Measurements from ENCODE around the gene BRSK1.

The BRSK1 gene

DNA sequence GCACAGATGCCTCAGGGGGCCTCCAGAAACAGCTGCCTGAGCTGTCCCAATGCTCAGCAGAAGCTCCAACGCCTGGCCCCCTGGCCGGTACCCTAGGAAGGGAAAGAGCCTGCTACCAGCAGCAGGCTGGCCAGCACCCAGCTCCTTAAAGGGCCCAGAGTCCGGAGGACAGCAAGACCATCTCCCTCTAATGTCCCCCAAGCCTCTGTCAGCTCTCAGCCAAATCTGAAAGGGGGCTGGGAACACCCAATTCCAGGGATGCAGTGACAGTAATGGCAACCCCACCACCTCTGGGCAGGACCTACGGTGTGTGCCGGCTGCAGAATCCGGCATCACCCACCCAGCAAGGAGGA, 29.2 kb upstream of the BRSK1 start:
- no peak for DNase-seq

DNA sequence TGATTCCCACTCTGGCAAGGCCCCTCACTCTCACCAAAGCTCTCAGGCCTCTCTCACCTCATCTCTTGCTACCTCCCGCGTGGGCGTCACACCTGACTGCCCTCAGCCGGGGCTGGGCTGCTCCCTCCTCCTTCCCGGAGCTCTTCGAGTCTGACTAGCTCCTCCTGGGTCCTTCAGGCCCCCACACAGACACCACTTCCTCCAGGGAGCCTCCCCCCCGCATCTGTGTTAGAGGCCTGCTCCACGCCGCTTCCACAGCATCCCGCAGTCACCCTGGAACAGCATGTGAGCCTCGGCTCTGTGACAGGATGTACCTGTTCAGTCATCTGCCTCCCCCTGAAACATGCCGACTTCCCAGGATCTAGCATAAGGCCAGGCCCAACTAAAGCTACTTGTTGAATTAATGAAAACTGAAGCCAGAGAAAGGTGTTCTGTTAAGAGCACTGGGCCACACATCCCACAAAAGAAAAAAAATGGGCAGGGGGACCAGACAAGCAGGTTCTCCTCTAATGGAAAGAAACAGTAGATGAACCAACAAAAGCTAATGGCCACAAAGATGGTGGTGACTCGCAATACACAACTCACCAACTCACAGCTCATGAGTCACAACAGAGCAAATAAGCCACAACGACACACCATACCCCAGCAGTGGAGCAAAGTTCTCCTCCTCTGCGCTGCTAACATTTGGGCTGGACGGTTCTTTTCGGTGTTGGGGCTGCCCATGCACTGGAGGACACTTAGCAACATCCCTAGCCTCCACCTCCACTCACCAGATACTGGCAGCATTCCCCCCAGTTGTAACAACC, 28.0 kb upstream of the BRSK1 start:
- peak; percentile 62 for DNase-seq

GRCh38 chr19:55256562-55257460, 27.0 kb upstream of the BRSK1 start:
- DNase-seq: no peak

DNA sequence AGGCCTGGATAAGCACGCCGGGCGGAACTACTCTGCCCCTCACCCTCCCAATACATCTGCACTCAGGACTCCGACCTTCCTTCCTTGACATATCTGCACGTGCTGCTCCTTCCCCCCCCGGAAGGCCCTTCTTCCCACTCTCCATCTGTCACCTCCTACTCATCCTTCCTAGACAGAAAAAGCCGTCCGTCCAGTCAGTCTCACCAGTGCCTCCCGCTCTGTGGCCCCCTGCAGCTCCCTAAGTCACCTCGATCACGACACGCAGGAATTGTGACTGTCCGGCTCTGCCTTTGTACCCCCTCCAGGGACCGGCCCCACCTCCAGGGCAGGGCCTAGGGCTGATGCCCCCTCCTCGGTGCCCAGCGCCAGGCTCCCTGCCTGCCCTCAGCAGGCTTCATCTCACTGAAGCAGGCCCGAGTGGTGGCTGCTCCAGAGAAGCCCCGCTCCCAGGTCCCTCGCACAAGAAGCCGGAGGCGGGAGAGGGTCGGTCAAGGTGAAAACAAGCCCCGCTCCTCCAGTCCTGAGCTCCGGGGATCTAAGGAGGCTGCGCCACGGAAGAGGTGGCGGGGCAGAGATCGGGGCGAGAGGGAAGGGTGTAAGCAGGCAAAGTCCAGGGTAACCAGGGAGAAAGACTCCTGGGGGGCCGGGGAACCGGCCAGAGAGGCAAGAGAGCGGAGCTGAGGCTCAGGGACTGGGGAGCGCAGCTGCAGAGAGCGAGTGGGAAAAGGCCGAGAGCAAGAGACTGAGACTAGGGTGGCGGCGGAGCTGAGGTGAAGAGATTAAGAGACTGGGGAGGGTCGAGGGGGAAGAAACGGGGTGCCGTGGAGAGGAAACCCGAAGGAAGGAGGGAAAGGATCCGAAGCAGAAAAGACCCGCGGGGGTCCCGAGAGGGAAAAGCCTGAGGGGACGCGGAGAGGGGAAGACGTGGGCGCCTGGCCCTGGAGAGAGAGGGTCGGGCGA, 26.1 kb upstream of the BRSK1 start:
- peak; percentile 6 for DNase-seq

- DNase-seq: peak; percentile 10
Measured at GRCh38 chr19:55258476-55258827, 25.3 kb upstream of the BRSK1 start.

GRCh38 chr19:55258828-55259539, 24.8 kb upstream of the BRSK1 start, which contains the start of gene PPP6R1:
TSS of gene PPP6R1 (minus strand) at chr19:55259017. CDS start at chr19:55247103, 11,914 bp downstream.
- peak; percentile 95 for DNase-seq

DNA sequence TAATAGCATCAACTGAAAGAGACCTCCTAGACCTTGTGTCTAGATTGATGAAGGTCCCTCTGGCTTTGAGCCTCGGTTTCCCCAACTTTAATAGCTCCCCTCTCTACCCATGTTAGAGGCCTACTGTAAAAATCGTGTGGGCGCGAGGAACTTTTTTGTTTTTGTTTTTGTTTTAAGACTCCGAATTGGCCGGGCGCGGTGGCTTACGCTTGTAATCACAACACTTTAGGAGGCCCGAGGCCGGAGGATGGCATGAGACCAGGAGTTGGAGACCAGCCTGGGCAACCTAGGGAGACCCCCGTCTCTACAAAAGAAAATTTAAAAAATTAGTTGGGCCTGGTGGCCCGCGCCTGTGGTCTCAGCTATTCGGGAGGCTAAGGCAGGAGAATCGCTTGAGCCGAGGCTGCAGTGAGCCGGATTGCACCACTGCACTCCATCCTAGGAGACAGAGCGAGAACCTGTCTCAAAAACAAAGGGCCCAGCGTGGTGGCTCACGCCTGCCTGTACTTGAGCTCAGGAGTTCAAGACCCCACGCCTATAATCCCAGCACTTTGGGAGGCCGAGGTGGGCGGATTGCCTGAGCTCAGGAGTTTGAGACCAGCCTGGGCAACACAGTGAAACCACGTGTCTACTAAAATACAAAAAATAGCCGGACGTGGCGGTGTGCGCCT, 24.1 kb upstream of the BRSK1 start:
- no peak for DNase-seq

DNA sequence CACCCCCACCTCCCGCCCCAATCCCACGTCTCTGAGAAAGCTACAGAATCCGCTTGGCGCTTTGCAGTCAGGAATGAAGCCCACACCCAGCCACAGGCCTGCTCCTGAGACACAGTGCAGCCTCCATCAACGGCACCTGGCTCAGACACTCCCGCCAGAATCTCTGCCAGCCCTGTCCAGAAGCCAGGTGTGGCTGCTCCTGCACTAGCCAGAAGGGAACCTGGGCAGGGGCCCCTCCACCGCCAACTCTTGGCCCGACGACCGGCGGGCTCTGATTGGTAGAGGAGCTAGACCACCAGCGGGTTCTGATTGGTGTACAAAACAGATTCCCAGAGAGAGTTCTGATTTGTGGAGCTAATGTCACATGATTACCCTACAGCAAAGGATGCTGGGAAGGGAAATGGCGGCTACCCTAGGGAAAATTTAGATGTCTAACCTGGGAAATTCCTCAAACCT, 22.1 kb upstream of the BRSK1 start:
- no peak for DNase-seq

- no peak for DNase-seq
Measured at GRCh38 chr19:55262359-55262758, 21.4 kb upstream of the BRSK1 start.

DNA sequence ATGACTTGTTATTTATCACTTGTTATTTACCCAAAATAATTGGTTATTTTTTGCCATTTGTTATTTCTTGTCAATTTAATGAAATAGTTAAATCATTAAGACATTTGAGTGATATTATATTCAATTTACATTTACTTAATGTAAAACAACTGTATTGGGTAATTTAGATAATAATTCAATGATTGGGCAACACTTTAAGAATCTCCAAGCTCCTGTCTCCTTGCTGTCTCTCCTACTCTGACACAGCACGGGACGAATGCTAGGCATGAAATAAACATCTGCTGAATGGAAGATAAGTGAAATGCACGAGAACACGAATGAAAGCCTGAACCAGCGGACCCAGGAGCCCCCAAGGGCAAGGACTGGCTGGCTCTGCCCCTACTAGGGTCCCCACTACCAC, 19.3 kb upstream of the BRSK1 start:
- DNase-seq: no peak

- DNase-seq: no peak
Measured at GRCh38 chr19:55265173-55265572, 18.6 kb upstream of the BRSK1 start.

DNA sequence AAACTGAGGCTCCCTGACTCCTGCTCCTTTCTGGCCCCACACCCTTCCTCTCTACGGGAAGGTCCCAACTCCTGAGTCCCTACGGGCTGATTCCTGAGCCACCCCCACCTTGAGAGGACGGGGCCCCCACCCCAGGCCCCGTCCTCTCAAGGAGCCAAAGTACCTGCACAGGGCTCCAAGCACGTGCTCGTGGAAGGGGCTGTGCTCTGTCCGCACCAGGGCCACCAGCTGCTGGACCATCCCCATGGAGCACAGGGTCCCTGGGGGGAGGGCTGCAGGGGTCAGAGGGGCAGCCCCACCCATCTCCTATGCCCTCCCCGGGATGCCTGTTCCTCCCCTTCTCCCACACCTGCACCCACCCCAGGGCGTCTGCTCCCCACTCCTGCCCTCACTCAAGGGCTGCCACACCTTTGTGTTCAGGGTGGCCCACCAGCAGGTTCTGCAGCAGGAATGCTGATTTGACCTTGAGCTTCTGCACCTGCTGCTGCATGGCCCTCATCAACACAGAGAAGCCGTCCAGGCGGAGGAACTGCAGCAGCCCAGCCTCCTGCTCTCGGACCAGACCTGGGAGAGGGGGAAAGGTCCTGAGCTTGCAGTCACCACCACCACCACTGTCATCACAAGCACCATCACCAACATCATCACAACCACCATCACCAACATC, 17.9 kb upstream of the BRSK1 start:
- no peak for DNase-seq

DNA sequence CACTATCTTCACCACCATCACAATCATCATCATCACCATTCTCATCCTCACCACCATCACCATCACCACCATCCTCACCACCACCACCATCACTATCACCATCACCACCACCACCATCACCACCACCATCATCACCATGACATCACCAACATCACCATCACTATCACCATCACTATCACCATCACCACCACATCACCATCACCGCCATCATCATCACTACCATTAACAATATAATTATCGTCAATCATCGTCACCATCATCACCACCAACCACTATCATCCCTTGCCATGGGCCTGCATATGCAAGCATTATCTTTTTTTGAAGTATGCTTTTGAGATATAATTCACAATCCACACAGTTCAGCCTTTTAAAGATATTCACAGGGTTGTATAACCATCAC, 17.4 kb upstream of the BRSK1 start:
- DNase-seq: no peak

GRCh38 chr19:55266840-55267239, 17.0 kb upstream of the BRSK1 start:
- DNase-seq: no peak

DNA sequence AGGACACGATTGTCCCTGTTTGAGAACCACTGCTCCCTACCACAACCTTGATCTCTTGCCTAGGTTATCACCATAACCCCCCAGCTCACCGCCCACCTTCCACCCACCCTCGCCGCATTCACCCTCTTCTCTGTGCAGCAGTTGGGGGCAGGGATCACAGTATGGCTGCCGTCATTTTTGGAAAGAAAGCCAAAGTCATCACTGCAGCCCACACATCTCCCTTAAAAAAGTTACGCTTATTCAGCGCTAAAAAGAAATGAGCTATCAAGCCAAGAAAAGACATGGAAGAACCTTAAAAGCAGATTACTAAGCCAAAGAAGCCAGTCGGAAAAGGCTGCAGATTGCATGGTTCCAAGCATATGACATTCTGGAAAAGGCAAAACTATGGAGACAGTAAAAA, 14.5 kb upstream of the BRSK1 start:
- DNase-seq: no peak

DNA sequence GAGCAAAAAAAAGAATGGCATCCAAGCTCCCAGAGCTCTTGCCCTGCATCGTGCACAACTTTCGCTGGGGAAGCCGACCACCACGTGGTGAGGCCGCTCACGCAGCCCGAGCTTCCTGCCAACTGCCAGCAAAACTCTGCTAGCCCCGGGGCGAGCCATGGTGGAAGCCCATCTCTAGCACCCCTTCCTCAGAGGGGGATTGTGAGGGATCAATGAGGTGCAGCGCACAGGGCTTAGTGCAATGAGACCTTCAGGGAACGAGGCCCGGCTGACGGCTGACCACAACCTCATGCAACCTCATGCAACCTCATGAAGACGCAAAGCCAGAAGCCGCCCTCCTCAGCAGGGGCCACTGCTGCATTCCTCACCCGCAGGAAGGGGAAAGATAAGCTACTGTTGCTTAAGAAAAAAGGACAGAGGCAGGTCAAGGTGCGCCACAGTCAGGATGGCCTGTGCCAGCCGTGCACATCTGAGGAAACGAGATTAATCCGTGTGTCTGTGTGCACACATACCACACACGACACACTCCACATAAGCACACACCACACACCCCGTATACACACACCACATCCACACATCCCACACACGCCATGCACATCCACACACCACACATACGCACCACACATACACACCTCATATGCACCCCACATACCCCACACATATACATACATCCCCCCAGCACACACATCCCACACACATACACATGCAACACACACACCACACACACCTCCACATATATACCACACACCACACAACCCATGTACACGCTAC, 13.4 kb upstream of the BRSK1 start:
- no peak for DNase-seq

DNA sequence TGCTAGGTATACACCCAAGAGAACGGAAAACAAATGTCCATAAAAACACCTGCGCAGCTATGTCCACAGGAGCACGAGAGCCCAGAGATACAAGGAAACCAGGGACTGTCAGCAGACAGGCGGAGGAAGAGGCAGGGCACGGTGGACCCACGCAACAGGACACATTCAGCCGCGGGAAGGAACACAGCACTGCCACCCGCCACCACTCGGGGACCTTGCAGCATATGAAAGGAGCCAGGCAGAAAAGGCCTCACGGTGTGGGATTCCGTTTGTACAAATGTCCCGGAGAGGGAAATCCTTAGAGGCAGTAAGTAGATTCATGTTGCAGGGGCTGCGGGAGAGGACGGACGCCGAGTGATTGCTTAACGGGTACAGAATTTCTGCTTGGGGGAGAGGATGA, 11.7 kb upstream of the BRSK1 start:
- no peak for DNase-seq

- no peak for DNase-seq
Measured at GRCh38 chr19:55273978-55274707, 9.7 kb upstream of the BRSK1 start.
